HepG2 (cell line): ENCODE data around the gene PRR19. TPM values are rescaled to one million over a fixed set of nuclear protein-coding genes. Genes with fewer than 3 reads are reported as not detected.

Experiments used
- CBX5 ChIP-seq: sonication (generic); formaldehyde crosslinking; IDR thresholded peaks from 2 replicates; pipeline ENCODE4 v1.4.0; 2020; ENCODE audit warnings: missing genetic modification reagents, borderline replicate concordance
- FOSL1 ChIP-seq: sonication (generic); formaldehyde crosslinking; IDR thresholded peaks from 2 replicates; pipeline ENCODE4 v1.9.0; 2021; ENCODE audit warnings: missing genetic modification reagents, borderline replicate concordance
- HCFC1 ChIP-seq: fragments of 150-350 bp; IDR thresholded peaks from 2 replicates; pipeline ENCODE4 v1.6.1; 2014; ENCODE audit warnings: low read depth, low read length
- KAT7 ChIP-seq: IDR thresholded peaks from 2 replicates; pipeline ENCODE4 v1.6.1; 2018; ENCODE audit warnings: borderline replicate concordance, missing compliant biosample characterization
- LCORL ChIP-seq, 2 experiments: fragments of 450-650 bp in 1 of 2; sonication (generic) in 1 of 2; formaldehyde crosslinking in 1 of 2; IDR thresholded peaks; 2 replicates each; pipeline versions ENCODE4 v1.5.0 to v1.6.1; 2017 to 2020; ENCODE audit warnings: antibody characterized with exemption in 1 of 2, missing genetic modification reagents in 1 of 2
- NFATC3 ChIP-seq: sonication (generic); formaldehyde crosslinking; IDR thresholded peaks from 2 replicates; pipeline ENCODE4 v1.5.1; 2020; ENCODE audit warnings: mild to moderate bottlenecking, missing genetic modification reagents
- NR2F6 ChIP-seq, 2 experiments: IDR thresholded peaks; 2 replicates each; pipeline ENCODE4 v1.6.1; 2016; ENCODE audit warnings: antibody characterized with exemption in 1 of 2, mild to moderate bottlenecking in 1 of 2
- RXRA ChIP-seq: sonication (generic); formaldehyde crosslinking; IDR thresholded peaks from 2 replicates; pipeline ENCODE4 v1.5.1; 2020; ENCODE audit warnings: missing genetic modification reagents
- SMAD3 ChIP-seq: sonication (generic); formaldehyde crosslinking; IDR thresholded peaks from 2 replicates; pipeline ENCODE4 v1.4.0; 2020; ENCODE audit warnings: missing genetic modification reagents
- ZFX ChIP-seq: sonication (generic); formaldehyde crosslinking; IDR thresholded peaks from 2 replicates; pipeline ENCODE4 v1.4.0; 2020; ENCODE audit warnings: mild to moderate bottlenecking, low read depth, missing genetic modification reagents, moderate library complexity
- ZNF251 ChIP-seq: sonication (generic); formaldehyde crosslinking; IDR thresholded peaks from 2 replicates; pipeline ENCODE4 v1.9.0; 2021; ENCODE audit warnings: mild to moderate bottlenecking, missing genetic modification reagents
- ZNF792 ChIP-seq: IDR thresholded peaks from 2 replicates; pipeline ENCODE4 v1.6.1; 2016
- polyA plus RNA-seq, 8 experiments: library from polyadenylated mRNA; depleted of rRNA in 3 of 8; stranded (reverse) in 7 of 8; unstranded in 1 of 8; fragments of >200 nt; fragmentation: Illumina TruSeq in 4 of 8; extraction: Trizol in 4 of 8; gene quantifications; 2 replicates each; pipeline versions ENCODE4 v1.2.1 to v1.2.3, GENCODE V29; 2011 to 2016; ENCODE audit warnings: low read depth in 4 of 8, missing spikeins in 1 of 8, mixed read lengths in 1 of 8; ENCODE audit not compliant: insufficient read depth in 1 of 8
- total RNA-seq, 5 experiments: library from RNA; depleted of rRNA; stranded (reverse); fragments of >200 nt; fragmentation: Illumina TruSeq; extraction: Trizol; gene quantifications; 2 replicates each; pipeline ENCODE4 v1.2.3, GENCODE V29; 2016; ENCODE audit warnings: low read depth in 1 of 5
- TF ChIP-seq, protein P1 (sequence below): IDR thresholded peaks from 2 replicates; pipeline ENCODE4 v1.6.1; 2016; ENCODE audit warnings: control low read depth
- TF ChIP-seq, protein P2 (sequence below): sonication (generic); formaldehyde crosslinking; IDR thresholded peaks from 2 replicates; pipeline ENCODE4 v1.9.0; 2022; ENCODE audit warnings: missing genetic modification reagents, mild to moderate bottlenecking, borderline replicate concordance
- TF ChIP-seq, protein P3 (sequence below): sonication (generic); formaldehyde crosslinking; conservative IDR thresholded peaks from 2 replicates; pipeline ENCODE4 v1.4.0; 2020; ENCODE audit warnings: missing genetic modification reagents
- TF ChIP-seq, protein P4 (sequence below): sonication (generic); formaldehyde crosslinking; IDR thresholded peaks from 2 replicates; pipeline ENCODE4 v1.5.0; 2020; ENCODE audit warnings: missing genetic modification reagents, mild to moderate bottlenecking, borderline replicate concordance
- TF ChIP-seq, protein P5 (sequence below): sonication (generic); formaldehyde crosslinking; IDR thresholded peaks from 2 replicates; pipeline ENCODE4 v1.5.0; 2020; ENCODE audit warnings: mild to moderate bottlenecking, missing genetic modification reagents
- TF ChIP-seq, protein P6 (sequence below): IDR thresholded peaks from 2 replicates; pipeline ENCODE4 v1.6.1; 2012; ENCODE audit warnings: inconsistent platforms

PRR19 gene
- total and polyA plus RNA-seq, 2 of the 13 experiments (the other 11 are each of a cell fraction or from before 2014, with no cell fraction given) = 0.21 to 0.33 TPM

DNA sequence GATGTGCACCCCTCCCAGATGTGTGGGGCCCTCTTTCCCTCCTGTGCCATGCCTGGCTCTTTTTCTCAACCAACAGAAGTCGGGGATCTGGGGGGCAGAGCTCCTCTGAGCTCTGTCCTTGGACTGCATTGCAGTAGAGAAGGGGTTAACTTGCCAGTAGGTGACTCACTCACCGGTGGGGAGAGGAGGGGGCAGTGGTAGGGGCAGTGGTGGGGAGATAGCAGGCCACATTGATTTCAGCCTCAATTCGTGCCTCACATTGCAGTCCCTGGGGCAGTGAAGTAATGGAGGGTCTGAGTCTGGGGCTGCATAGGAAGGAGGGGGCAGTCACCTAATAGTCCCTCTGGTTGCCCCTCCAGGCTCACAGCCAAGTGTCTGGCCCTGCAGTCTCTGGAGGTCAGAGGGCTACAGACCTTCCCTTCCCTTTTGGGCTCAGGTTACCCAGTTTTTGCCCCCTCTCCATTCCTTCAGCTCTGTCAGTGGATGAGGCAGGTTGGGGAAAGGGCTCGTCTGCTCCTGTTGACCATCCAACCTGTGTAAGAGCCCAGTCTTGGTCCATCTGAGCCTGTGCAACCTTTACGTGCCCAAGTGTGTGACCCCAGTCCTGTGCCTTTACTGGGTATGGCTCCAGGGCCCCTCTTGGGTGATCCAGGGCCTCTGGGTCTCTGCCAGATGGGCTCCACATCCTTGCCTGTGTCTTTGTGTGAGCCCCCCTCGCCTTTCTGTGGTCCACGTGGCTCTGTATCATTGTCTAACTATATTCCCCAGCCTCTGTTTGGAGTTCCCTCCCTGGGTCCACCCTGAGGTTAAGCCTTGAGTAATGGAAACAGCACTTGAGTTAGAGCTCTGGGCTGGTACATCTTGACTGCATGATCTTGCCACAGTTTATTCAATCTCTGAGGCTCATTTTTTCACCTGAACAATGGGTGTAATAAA lies 19.8 kb upstream of the PRR19 start (continued):
- TF ChIP-seq, protein P1, sequence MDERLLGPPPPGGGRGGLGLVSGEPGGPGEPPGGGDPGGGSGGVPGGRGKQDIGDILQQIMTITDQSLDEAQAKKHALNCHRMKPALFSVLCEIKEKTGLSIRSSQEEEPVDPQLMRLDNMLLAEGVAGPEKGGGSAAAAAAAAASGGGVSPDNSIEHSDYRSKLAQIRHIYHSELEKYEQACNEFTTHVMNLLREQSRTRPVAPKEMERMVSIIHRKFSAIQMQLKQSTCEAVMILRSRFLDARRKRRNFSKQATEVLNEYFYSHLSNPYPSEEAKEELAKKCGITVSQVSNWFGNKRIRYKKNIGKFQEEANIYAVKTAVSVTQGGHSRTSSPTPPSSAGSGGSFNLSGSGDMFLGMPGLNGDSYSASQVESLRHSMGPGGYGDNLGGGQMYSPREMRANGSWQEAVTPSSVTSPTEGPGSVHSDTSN = no peak
- TF ChIP-seq SMAD3 (CRISPR knock-in tag) = no peak
- TF ChIP-seq FOSL1 (CRISPR knock-in tag) = peak; percentile 69; the same call in 1 of the 2 replicates
- TF ChIP-seq, protein P2, sequence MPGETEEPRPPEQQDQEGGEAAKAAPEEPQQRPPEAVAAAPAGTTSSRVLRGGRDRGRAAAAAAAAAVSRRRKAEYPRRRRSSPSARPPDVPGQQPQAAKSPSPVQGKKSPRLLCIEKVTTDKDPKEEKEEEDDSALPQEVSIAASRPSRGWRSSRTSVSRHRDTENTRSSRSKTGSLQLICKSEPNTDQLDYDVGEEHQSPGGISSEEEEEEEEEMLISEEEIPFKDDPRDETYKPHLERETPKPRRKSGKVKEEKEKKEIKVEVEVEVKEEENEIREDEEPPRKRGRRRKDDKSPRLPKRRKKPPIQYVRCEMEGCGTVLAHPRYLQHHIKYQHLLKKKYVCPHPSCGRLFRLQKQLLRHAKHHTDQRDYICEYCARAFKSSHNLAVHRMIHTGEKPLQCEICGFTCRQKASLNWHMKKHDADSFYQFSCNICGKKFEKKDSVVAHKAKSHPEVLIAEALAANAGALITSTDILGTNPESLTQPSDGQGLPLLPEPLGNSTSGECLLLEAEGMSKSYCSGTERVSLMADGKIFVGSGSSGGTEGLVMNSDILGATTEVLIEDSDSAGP (CRISPR knock-in tag) = peak; percentile 28; the same call in 1 of the 2 replicates
- no peak for TF ChIP-seq CBX5
- peak; percentile 43 for TF ChIP-seq ZFX (CRISPR knock-in tag)
- TF ChIP-seq RXRA (CRISPR knock-in tag) = 0 out of 2 replicates have a peak, but pooled peaks have one; percentile 3
- TF ChIP-seq, protein P3, sequence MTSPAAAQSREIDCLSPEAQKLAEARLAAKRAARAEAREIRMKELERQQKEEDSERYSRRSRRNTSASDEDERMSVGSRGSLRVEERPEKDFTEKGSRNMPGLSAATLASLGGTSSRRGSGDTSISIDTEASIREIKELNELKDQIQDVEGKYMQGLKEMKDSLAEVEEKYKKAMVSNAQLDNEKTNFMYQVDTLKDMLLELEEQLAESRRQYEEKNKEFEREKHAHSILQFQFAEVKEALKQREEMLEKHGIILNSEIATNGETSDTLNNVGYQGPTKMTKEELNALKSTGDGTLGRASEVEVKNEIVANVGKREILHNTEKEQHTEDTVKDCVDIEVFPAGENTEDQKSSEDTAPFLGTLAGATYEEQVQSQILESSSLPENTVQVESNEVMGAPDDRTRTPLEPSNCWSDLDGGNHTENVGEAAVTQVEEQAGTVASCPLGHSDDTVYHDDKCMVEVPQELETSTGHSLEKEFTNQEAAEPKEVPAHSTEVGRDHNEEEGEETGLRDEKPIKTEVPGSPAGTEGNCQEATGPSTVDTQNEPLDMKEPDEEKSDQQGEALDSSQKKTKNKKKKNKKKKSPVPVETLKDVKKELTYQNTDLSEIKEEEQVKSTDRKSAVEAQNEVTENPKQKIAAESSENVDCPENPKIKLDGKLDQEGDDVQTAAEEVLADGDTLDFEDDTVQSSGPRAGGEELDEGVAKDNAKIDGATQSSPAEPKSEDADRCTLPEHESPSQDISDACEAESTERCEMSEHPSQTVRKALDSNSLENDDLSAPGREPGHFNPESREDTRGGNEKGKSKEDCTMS (CRISPR knock-in tag) = no peak
- TF ChIP-seq, protein P4, sequence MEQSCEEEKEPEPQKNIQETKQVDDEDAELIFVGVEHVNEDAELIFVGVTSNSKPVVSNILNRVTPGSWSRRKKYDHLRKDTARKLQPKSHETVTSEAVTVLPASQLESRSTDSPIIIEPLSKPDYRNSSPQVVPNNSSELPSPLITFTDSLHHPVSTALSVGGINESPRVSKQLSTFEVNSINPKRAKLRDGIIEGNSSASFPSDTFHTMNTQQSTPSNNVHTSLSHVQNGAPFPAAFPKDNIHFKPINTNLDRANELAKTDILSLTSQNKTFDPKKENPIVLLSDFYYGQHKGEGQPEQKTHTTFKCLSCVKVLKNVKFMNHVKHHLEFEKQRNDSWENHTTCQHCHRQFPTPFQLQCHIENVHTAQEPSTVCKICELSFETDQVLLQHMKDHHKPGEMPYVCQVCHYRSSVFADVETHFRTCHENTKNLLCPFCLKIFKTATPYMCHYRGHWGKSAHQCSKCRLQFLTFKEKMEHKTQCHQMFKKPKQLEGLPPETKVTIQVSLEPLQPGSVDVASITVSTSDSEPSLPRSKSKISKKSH = no peak
- TF ChIP-seq, protein P5, sequence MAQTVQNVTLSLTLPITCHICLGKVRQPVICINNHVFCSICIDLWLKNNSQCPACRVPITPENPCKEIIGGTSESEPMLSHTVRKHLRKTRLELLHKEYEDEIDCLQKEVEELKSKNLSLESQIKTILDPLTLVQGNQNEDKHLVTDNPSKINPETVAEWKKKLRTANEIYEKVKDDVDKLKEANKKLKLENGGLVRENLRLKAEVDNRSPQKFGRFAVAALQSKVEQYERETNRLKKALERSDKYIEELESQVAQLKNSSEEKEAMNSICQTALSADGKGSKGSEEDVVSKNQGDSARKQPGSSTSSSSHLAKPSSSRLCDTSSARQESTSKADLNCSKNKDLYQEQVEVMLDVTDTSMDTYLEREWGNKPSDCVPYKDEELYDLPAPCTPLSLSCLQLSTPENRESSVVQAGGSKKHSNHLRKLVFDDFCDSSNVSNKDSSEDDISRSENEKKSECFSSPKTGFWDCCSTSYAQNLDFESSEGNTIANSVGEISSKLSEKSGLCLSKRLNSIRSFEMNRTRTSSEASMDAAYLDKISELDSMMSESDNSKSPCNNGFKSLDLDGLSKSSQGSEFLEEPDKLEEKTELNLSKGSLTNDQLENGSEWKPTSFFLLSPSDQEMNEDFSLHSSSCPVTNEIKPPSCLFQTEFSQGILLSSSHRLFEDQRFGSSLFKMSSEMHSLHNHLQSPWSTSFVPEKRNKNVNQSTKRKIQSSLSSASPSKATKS = no peak
- TF ChIP-seq NFATC3 (CRISPR knock-in tag) = no peak
- no peak for TF ChIP-seq ZNF251
- TF ChIP-seq NR2F6 (IDR thresholded peaks at IDR 0.05) = peak; percentile 32; the same call in 1 of the 2 replicates
- no peak for TF ChIP-seq NR2F6 (CRISPR knock-in tag; IDR thresholded peaks at IDR 0.05)
- TF ChIP-seq, protein P6, sequence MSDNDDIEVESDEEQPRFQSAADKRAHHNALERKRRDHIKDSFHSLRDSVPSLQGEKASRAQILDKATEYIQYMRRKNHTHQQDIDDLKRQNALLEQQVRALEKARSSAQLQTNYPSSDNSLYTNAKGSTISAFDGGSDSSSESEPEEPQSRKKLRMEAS = peak; percentile 29; the same call in 1 of the 2 replicates
- 0 out of 2 replicates have a peak, but pooled peaks have one; percentile 46 for TF ChIP-seq KAT7
- no peak for TF ChIP-seq HCFC1
- TF ChIP-seq LCORL (IDR thresholded peaks at IDR 0.05) = no peak
- TF ChIP-seq LCORL (CRISPR knock-in tag; IDR thresholded peaks at IDR 0.05) = 0 out of 2 replicates have a peak, but pooled peaks have one; percentile 39
- no peak; the same call in 1 of the 2 replicates for TF ChIP-seq ZNF792 (CRISPR knock-in tag)
